HepG2 (cell line): ENCODE results near the gene ABCA4. TPM values are rescaled to one million over a fixed set of nuclear protein-coding genes. Genes with fewer than 3 reads are reported as not detected.

ENCODE experiments used
- HNF4G ChIP-seq, 2 experiments: sonication (generic) in 1 of 2; formaldehyde crosslinking in 1 of 2; IDR thresholded peaks; 2 replicates each; pipeline versions ENCODE4 v1.4.0 to v1.6.1; 2011 to 2020; ENCODE audit warnings: borderline replicate concordance in 2 of 2, low read depth in 2 of 2, mild to moderate bottlenecking in 2 of 2, low read length in 1 of 2, missing genetic modification reagents in 1 of 2, moderate library complexity in 1 of 2
- HNRNPLL ChIP-seq: fragments of 200-400 bp; formaldehyde crosslinking; IDR thresholded peaks from 2 replicates; pipeline ENCODE4 v1.6.1; 2017; ENCODE audit warnings: mild to moderate bottlenecking, low read depth, low read length; ENCODE audit not compliant: poor library complexity, severe bottlenecking
- PHF8 ChIP-seq: sonication (generic); formaldehyde crosslinking; IDR thresholded peaks from 2 replicates; pipeline ENCODE4 v1.5.0; 2020; ENCODE audit warnings: missing genetic modification reagents
- PRDM15 ChIP-seq: sonication (generic); formaldehyde crosslinking; IDR thresholded peaks from 2 replicates; pipeline ENCODE4 v1.4.0; 2020; ENCODE audit warnings: missing genetic modification reagents
- RNF2 ChIP-seq: fragments of 450-650 bp; conservative IDR thresholded peaks from 2 replicates; pipeline ENCODE4 v1.6.1; 2016; ENCODE audit warnings: low read depth
- SOX5 ChIP-seq: IDR thresholded peaks from 2 replicates; pipeline ENCODE4 v1.6.1; 2016; ENCODE audit warnings: borderline replicate concordance
- SOX6 ChIP-seq, 2 experiments: fragments of 450-650 bp in 1 of 2; sonication (generic) in 1 of 2; formaldehyde crosslinking in 1 of 2; IDR thresholded peaks; 2 replicates each; pipeline versions ENCODE4 v1.4.0 to v1.6.1; 2017 to 2020; ENCODE audit warnings: antibody characterized with exemption in 1 of 2, mild to moderate bottlenecking in 1 of 2, missing genetic modification reagents in 1 of 2
- SYNCRIP ChIP-seq: fragments of 200-400 bp; formaldehyde crosslinking; IDR thresholded peaks from 2 replicates; pipeline ENCODE4 v1.6.1; 2018; ENCODE audit warnings: mild to moderate bottlenecking, low read depth, low read length; ENCODE audit not compliant: insufficient read depth
- TEAD2 ChIP-seq: sonication (generic); formaldehyde crosslinking; IDR thresholded peaks from 2 replicates; pipeline ENCODE4 v1.9.0; 2021; ENCODE audit warnings: missing genetic modification reagents
- TEAD3 ChIP-seq: optimal IDR thresholded peaks from 2 replicates; pipeline ENCODE3; 2016; ENCODE audit warnings: borderline replicate concordance
- TFAP4 ChIP-seq: sonication (generic); IDR thresholded peaks from 2 replicates; pipeline ENCODE4 v1.6.1; 2016; ENCODE audit warnings: low read depth, borderline replicate concordance
- THAP11 ChIP-seq: IDR thresholded peaks from 2 replicates; pipeline ENCODE4 v1.6.1; 2016; ENCODE audit warnings: missing biosample characterization, missing genetic modification reagents
- ZNF143 ChIP-seq: sonication (generic); formaldehyde crosslinking; IDR thresholded peaks from 2 replicates; pipeline ENCODE4 v1.4.0; 2020; ENCODE audit warnings: missing genetic modification reagents
- ZNF232 ChIP-seq: sonication (generic); formaldehyde crosslinking; IDR thresholded peaks from 2 replicates; pipeline ENCODE4 v1.4.0; 2020; ENCODE audit warnings: missing genetic modification reagents, borderline replicate concordance
- ZNF513 ChIP-seq: sonication (generic); formaldehyde crosslinking; conservative IDR thresholded peaks from 2 replicates; pipeline ENCODE4 v1.5.0; 2020; ENCODE audit warnings: missing genetic modification reagents
- ZNF670 ChIP-seq: sonication (generic); formaldehyde crosslinking; IDR thresholded peaks from 2 replicates; pipeline ENCODE4 v1.8.0; 2022; ENCODE audit warnings: mild to moderate bottlenecking, missing genetic modification reagents, borderline replicate concordance
- polyA plus RNA-seq, 8 experiments: library from polyadenylated mRNA; depleted of rRNA in 3 of 8; stranded (reverse) in 7 of 8; unstranded in 1 of 8; fragments of >200 nt; fragmentation: Illumina TruSeq in 4 of 8; extraction: Trizol in 4 of 8; gene quantifications; 2 replicates each; pipeline versions ENCODE4 v1.2.1 to v1.2.3, GENCODE V29; 2011 to 2016; ENCODE audit warnings: low read depth in 4 of 8, missing spikeins in 1 of 8, mixed read lengths in 1 of 8; ENCODE audit not compliant: insufficient read depth in 1 of 8
- total RNA-seq, 5 experiments: library from RNA; depleted of rRNA; stranded (reverse); fragments of >200 nt; fragmentation: Illumina TruSeq; extraction: Trizol; gene quantifications; 2 replicates each; pipeline ENCODE4 v1.2.3, GENCODE V29; 2016; ENCODE audit warnings: low read depth in 1 of 5
- TF ChIP-seq, protein P1 (sequence below): sonication (generic); formaldehyde crosslinking; IDR thresholded peaks from 2 replicates; pipeline ENCODE4 v1.4.0; 2020; ENCODE audit warnings: mild to moderate bottlenecking, missing genetic modification reagents

The ABCA4 gene
- total and polyA plus RNA-seq, 2 of the 13 experiments (the other 11 are each of a cell fraction or from before 2014, with no cell fraction given), result 0.24 to 0.67 TPM

DNA sequence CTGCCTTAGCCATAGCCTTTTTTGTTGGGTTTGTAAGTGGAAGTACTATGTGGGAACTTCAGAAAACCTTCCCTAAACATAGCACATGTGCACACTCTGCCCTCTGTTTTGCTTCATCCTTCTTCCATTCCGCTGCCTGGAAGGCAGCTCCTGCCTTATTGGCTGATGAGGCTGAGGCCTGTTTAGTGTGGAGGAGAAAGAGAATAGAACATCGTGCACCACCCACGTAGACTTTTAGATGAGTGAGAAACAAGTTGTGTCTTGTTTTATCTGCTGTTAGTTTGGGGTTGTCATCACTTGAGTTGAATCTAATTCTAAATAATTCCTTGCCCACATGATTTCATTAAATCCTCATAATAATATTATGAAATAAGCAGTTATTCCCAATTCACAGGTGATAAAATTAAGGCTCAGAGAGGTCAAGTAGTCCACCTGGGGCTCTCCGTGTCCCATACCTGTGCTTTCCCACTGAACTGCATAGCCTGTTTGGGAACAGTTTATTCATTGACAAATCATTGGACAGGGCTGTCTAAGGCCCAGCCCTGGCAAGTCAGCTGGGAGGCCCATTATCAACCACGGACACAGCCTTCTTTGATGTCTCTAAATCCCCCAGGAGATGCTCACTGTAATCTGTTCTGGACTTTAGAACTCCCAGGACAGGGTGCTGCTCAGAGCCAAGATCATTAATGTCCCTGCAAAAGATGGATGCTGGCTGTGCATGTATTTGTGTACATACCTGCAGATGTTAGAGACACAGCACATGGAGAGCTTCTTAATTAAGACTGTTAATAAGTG lies 93.0 kb downstream of the ABCA4 start (continued):
- TF ChIP-seq RNF2 (no peak), ZNF513 (CRISPR knock-in tag) (no peak), ZNF232 (no peak), TFAP4 (peak; percentile 97), SYNCRIP (no peak), ZNF670 (CRISPR knock-in tag) (no peak), SOX6 (IDR thresholded peaks at IDR 0.05) (no peak), SOX6 (CRISPR knock-in tag; IDR thresholded peaks at IDR 0.05) (peak; percentile 76), THAP11 (CRISPR knock-in tag) (0 out of 2 replicates have a peak, but pooled peaks have one; percentile 28), PRDM15 (CRISPR knock-in tag) (no peak), TEAD3 (CRISPR knock-in tag) (no peak), PHF8 (CRISPR knock-in tag) (no peak), HNF4G (IDR thresholded peaks at IDR 0.05; ENCODE audit: borderline replicate concordance, low read depth, low read length) (peak; percentile 74), HNF4G (CRISPR knock-in tag; IDR thresholded peaks at IDR 0.05; ENCODE audit: borderline replicate concordance, low read depth) (no peak; the same call in 1 of the 2 replicates), HNRNPLL (no peak), TEAD2 (CRISPR knock-in tag) (no peak), ZNF143 (no peak), SOX5 (CRISPR knock-in tag) (peak; percentile 46; the same call in 1 of the 2 replicates)
- TF ChIP-seq, protein P1, sequence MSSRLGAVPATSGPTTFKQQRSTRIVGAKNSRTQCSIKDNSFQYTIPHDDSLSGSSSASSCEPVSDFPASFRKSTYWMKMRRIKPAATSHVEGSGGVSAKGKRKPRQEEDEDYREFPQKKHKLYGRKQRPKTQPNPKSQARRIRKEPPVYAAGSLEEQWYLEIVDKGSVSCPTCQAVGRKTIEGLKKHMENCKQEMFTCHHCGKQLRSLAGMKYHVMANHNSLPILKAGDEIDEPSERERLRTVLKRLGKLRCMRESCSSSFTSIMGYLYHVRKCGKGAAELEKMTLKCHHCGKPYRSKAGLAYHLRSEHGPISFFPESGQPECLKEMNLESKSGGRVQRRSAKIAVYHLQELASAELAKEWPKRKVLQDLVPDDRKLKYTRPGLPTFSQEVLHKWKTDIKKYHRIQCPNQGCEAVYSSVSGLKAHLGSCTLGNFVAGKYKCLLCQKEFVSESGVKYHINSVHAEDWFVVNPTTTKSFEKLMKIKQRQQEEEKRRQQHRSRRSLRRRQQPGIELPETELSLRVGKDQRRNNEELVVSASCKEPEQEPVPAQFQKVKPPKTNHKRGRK (CRISPR knock-in tag), result no peak
